Mesothelial cell of epicardium (in vitro differentiated cells): ENCODE results near the gene TCF4. TPM values are rescaled to one million over a fixed set of nuclear protein-coding genes. Genes with fewer than 3 reads are reported as not detected.

Experiments used
- DNase-seq, 2 experiments: peaks; one replicate each; pipeline ENCODE4 v3.0.0; 2021; ENCODE audit warnings: low spot score in 2 of 2; ENCODE audit not compliant: unreplicated experiment in 2 of 2
- H3K27ac Mint-ChIP-seq: 2 replicates; pipeline ENCODE4 v1.8.0; 2021; ENCODE audit warnings: mixed read lengths
- H3K27me3 Mint-ChIP-seq: 2 replicates; pipeline ENCODE4 v1.8.0; 2021; ENCODE audit warnings: low read depth, mixed read lengths
- H3K36me3 Mint-ChIP-seq: 2 replicates; pipeline ENCODE4 v1.8.0; 2021; ENCODE audit warnings: mixed read lengths
- H3K4me1 Mint-ChIP-seq: 2 replicates; pipeline ENCODE4 v1.8.0; 2021; ENCODE audit warnings: mixed read lengths
- H3K4me3 Mint-ChIP-seq: 2 replicates; pipeline ENCODE4 v1.8.0; 2021; ENCODE audit warnings: mild to moderate bottlenecking, moderate library complexity, mixed read lengths
- H3K9me3 Mint-ChIP-seq: 2 replicates; pipeline ENCODE4 v1.8.0; 2021; ENCODE audit warnings: mixed read lengths
- CTCF ChIP-seq: fragments of 200-600 bp; sonication (generic); IDR thresholded peaks from one replicate; pipeline ENCODE4 v1.5.0; 2021; ENCODE audit warnings: antibody characterized with exemption; ENCODE audit not compliant: unreplicated experiment
- total RNA-seq: library from RNA; stranded (reverse); gene quantifications from 3 replicates; pipeline ENCODE4 v1.2.1, GENCODE V29; 2021

Gene TCF4
- total RNA-seq, 1 donor from 2014 or later = 224 TPM

- no peak overlapping the region for H3K4me3 Mint-ChIP-seq
- H3K36me3 Mint-ChIP-seq = peaks cover 3% of the 10 kb centered on the region
- no peaks in the 10 kb centered on the region for H3K9me3 Mint-ChIP-seq
- H3K4me1 Mint-ChIP-seq = peaks cover 37% of the 10 kb centered on the region
- H3K27me3 Mint-ChIP-seq = no peaks in the 10 kb centered on the region
- no peak for DNase-seq
- TF ChIP-seq CTCF = no peak
- H3K27ac Mint-ChIP-seq = peak overlapping the region; percentile 13
These were observed 299.8 kb downstream of the TCF4 start for GRCh38 chr18:55287935-55288868.

GRCh38 chr18:55287149-55287806 is 300.7 kb downstream of the TCF4 start:
- H3K27me3 Mint-ChIP-seq = no peaks in the 10 kb centered on the region
- peak overlapping the region; percentile 82 for H3K27ac Mint-ChIP-seq
- no peak for DNase-seq
- H3K4me3 Mint-ChIP-seq = no peak overlapping the region
- no peaks in the 10 kb centered on the region for H3K9me3 Mint-ChIP-seq
- TF ChIP-seq CTCF = no peak
- peaks cover 37% of the 10 kb centered on the region for H3K4me1 Mint-ChIP-seq
- H3K36me3 Mint-ChIP-seq = peaks cover 3% of the 10 kb centered on the region

- H3K4me3 Mint-ChIP-seq = no peak overlapping the region
- no peaks in the 10 kb centered on the region for H3K27me3 Mint-ChIP-seq
- H3K27ac Mint-ChIP-seq = peak overlapping the region; percentile 23
- H3K4me1 Mint-ChIP-seq = peaks cover 33% of the 10 kb centered on the region
- TF ChIP-seq CTCF = no peak
- H3K36me3 Mint-ChIP-seq = peaks cover 3% of the 10 kb centered on the region
- DNase-seq = no peak
- H3K9me3 Mint-ChIP-seq = no peaks in the 10 kb centered on the region
These were observed 301.7 kb downstream of the TCF4 start for GRCh38 chr18:55286257-55286825.

- Mint-ChIP-seq H3K36me3 (peaks cover 3% of the 10 kb centered on the region), H3K4me1 (peaks cover 36% of the 10 kb centered on the region), H3K4me3 (no peak overlapping the region), H3K27me3 (no peaks in the 10 kb centered on the region), H3K27ac (peak overlapping the region; percentile 34), H3K9me3 (no peaks in the 10 kb centered on the region)
- DNase-seq = no peak
- no peak for TF ChIP-seq CTCF
These were observed 303.4 kb downstream of the TCF4 start for GRCh38 chr18:55284614-55285013.

GRCh38 chr18:55283309-55283708 is 304.7 kb downstream of the TCF4 start:
- no peaks in the 10 kb centered on the region for H3K27me3 Mint-ChIP-seq
- peaks cover 10% of the 10 kb centered on the region for H3K36me3 Mint-ChIP-seq
- H3K27ac Mint-ChIP-seq = no peak overlapping the region
- H3K9me3 Mint-ChIP-seq = no peaks in the 10 kb centered on the region
- H3K4me1 Mint-ChIP-seq = peaks cover 33% of the 10 kb centered on the region
- H3K4me3 Mint-ChIP-seq = no peak overlapping the region
- no peak for TF ChIP-seq CTCF
- DNase-seq = no peak
